ENCODE measurements around the gene SDS.

Gene SDS

DNA sequence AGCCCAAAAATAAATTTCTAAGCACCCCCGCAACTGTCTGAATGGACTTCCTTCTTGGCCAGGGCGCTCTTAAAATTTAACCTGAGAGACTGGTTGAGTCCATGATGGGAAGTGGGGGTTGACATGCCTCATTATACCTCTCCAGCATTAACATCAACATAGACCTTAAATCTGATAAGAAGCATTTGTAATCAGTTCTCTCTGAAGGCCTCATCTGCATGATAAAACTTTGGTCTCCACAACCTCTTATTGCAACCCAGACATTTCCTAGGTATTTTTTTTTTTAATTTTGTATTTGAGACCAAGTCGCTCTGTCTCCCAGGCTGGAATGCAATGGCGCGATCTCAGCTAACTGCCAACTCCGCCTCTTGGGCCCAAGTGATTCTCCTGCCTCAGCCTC lies 58.4 kb downstream of the SDS start:
- no peak for DNase-seq
